HG03139 (cell line): ENCODE data around the gene AOC2.
"Not testable (repeated sequence)": the region's sequence is repeated elsewhere in the genome, so short reads cannot be mapped to it uniquely, and the experiment has no call there.

Experiments
- ATAC-seq: cut with Tn5 transposase; IDR thresholded peaks from one replicate; pipeline ENCODE4 v1.9.1; 2021; ENCODE audit not compliant: unreplicated experiment

AOC2 gene

DNA sequence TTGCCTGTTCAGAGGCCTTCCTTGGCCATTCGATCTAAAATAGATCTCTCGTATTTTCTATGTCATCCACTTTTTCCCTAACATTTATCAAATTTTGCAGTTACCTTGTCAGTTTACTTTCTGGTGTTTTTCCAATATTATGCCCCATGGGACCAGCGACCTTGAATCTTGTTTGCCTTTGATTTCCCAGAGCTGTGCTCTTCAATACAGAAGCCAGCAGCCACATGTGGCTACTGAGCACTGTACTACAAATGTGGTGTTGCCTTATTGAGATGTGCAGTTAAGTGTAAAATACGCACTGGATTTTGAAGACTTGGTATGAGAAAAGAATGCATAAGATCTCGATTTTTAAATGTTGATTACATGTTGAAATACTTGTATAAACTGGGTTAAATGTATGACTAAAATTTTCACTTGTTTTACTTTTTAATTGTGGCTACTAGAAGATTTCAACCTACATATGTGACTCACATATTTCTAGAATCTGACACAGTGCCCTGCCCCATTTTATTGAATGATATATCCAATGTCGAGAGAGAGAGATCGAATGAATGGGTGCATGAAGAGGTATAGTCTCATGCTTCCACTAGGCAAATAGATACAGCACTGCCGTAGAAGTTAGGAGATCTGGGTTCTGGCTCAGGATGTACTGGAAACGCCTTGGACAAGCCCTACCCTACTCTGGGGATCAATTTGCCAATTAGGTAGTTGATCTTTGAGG, 12.0 kb upstream of the AOC2 start:
- ATAC-seq: peak; percentile 6

DNA sequence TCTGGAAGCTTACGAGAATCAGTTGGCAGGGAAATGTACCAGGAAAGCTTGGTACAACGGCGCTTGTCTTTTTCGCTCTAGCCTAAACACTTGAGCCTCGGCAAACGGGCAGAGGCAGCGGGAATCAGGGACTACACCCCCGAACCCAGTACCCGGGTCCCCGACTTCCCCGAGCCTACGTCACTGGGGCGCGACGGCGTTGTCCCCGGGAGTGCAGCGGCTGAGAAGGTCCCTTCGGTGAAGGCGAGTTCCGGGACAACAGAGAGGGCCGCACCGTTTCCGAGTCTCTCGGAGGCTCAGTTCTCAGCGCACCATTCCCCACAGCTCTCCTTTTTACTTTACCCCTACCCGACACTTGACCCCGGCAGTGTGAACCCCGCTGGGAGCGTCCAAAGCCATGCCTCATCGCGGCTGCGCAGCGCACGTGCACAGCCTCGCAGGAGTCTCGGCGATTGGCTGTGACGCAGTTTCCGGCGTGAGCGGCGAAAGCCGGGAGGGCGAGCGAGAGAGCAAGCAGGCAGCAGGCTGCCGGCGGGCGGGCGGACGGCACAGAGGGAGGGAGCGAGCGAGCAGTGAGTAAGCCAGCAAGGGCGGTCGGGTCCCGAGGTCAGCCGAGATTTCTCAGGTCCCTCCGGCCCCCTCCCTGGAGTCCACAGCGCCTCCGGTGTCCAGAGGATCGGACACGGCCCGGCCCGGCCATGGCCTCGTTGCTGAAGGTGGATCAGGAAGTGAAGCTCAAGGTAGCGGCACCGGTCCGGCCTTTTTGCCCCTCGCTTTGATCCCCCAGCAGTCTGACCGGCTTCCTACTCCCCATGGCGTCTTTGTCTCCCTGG, 11.2 kb upstream of the AOC2 start, which contains the start of gene PSME3:
PSME3 (plus strand) TSS at position 464 of the 833 bp plus-strand sequence; CDS start at position 699, 235 bp downstream.
- peak; percentile 73 for ATAC-seq

DNA sequence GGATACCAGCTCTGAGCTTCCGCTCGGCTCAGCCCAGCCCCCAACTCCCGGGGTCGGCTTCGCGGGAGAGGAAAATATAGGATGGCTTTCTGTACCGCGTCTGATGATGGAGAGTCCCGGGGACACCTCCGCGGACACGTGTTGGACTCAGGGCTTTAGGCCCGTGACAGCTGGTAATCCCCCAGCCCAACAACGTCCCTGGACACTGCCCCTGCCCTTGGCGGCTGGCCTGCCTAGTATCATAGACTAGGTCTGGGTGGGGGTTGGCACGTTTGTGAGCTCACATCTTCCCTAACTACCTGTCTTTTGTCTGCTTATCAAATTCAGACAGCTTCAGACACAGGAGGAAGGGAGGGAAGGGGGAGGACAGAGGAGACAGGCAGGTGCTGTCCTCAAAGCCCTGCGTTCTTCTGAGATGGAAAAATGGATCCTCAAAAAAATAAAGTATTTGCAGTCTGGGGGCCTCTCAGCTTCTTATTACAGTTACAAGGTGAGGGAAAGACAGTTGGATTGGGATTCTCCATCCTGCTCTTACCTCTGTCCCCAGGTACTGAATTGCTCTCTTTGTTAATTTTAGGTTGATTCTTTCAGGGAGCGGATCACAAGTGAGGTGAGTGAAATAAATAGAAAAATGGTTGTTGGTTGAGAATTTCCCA, 10.5 kb upstream of the AOC2 start:
- peak; percentile 17 for ATAC-seq

DNA sequence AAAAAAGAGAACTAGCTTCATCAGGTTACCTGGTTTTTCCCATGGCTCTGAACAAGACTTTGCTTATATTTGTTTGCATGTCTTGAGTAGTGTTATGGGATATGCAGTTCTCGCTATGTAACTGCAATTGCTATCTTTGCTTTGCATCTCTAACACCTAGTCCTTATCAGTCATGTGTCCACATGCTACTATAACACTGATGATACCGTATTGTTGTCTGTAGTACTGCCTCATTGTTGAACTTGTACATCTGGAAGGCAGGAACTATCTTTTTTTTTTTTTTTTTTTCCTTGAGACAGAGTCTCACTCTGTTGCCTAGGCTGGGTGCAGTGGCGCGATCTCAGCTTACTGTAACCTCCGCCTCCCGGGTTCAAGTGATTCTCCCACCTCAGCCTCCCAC, 8.6 kb upstream of the AOC2 start:
- no peak for ATAC-seq

DNA sequence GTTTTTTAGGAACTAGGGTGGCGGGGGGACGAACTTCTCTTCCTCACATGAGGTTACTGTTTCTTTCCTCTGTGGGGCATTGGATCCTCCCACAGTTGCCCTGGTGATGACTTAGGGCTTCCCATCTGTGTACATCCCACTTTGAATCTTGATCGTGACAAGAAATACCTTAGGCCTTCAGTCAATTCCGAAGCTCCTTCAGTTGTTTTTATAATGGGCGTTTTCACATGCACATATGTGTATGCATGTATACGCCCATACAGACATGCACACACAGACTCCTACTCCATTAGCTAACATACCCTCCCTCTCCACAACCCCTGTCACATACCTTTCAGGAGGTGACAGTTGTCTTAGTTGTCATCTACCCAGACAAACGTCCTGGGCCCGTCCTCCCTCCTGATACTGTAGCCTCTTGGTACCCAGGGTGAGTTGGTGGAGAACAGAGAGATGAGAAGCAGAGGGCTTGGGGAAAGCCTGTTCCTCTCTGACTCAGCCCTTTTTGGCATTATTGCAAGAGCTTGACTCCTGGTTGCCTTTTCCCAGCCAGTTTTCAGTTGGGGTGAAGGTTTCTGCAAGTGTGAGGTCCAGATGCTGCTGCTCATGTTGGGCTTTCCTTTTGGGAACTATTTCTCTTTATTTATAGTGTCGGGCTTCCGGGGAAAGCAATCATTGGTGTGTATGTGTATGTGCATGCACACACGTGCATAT, 2.2 kb upstream of the AOC2 start:
- ATAC-seq: no peak

DNA sequence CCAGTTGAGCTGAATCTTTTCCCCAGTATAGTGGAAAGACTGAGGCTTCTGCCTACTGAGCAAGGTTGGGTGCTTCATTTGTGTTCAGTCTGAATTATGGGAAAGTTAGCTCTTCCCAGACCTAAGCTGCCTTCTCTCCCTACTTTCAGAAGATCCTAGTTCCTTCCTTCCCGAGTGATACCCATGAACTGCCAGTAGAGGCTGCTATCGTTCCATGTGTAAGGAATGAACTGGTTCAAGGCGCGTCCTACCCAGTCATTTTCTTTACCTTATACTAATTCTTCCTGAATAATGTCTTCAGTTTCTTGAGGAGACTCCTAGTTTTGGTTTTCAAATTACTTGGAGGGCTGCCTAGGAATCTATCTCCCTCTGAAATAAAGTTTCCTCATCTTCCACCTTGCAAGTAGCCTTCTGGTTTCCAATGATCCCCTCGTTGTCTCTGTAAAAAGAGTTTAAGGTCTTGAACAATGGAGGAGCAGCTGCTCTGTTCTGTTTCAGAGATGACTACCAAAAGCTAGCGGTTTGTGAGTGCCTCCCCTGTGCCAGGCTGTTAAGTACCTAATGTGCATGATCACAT, 934 bp upstream of the AOC2 start:
- no peak for ATAC-seq

DNA sequence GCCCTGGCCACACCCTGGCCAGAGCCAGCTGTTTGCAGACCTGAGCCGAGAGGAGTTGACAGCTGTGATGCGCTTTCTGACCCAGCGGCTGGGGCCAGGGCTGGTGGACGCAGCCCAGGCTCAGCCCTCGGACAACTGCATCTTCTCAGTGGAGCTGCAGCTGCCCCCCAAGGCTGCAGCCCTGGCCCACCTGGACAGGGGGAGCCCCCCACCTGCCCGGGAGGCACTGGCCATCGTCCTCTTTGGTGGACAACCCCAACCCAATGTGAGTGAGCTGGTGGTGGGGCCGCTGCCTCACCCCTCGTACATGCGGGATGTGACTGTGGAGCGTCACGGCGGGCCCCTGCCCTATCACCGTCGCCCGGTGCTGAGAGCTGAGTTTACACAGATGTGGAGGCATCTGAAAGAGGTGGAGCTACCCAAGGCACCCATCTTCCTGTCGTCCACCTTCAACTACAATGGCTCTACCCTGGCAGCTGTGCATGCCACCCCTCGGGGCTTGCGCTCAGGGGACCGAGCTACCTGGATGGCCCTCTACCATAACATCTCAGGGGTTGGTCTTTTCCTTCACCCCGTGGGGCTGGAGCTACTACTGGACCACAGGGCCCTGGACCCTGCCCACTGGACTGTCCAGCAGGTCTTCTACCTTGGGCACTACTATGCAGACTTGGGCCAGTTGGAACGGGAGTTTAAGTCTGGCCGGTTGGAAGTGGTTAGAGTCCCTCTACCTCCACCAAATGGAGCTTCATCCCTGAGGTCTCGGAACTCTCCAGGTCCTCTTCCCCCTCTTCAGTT, 578 bp downstream of the AOC2 start:
- ATAC-seq: no peak

DNA sequence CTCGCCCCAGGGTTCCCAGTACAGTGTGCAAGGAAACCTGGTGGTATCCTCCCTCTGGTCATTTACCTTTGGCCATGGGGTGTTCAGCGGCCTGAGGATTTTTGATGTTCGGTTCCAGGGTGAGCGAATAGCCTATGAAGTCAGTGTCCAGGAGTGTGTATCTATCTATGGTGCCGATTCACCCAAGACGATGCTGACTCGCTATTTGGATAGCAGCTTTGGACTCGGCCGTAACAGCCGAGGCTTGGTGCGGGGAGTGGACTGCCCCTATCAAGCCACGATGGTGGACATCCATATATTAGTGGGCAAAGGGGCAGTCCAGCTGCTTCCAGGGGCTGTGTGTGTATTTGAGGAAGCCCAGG, 1.2 kb downstream of the AOC2 start:
- no peak for ATAC-seq

DNA sequence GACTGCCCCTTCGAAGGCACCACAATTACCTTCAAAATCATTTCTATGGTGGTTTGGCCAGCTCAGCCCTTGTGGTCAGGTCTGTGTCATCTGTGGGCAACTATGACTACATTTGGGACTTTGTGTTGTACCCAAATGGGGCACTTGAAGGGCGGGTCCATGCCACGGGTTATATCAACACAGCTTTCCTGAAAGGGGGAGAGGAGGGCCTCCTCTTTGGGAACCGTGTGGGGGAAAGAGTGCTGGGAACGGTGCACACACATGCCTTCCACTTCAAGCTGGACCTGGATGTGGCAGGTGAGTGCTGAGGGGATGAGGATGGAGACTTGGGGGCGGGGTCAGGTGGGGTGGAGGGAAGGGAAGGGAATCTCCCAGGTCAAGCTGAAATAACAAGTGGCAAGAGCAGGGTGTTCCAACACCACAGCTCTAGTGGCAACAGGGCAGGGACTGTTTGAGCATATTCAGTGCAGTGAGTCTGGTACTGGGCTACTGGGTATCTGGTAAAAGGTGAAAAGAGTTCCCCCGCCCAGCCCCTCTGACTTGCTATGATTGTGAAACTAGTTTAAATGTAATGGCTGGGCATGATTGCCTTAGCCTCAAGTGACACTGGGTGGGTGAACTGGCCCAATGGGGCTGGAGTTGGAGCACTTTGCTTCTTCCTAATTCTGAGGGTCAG, 1.7 kb downstream of the AOC2 start:
- no peak for ATAC-seq

DNA sequence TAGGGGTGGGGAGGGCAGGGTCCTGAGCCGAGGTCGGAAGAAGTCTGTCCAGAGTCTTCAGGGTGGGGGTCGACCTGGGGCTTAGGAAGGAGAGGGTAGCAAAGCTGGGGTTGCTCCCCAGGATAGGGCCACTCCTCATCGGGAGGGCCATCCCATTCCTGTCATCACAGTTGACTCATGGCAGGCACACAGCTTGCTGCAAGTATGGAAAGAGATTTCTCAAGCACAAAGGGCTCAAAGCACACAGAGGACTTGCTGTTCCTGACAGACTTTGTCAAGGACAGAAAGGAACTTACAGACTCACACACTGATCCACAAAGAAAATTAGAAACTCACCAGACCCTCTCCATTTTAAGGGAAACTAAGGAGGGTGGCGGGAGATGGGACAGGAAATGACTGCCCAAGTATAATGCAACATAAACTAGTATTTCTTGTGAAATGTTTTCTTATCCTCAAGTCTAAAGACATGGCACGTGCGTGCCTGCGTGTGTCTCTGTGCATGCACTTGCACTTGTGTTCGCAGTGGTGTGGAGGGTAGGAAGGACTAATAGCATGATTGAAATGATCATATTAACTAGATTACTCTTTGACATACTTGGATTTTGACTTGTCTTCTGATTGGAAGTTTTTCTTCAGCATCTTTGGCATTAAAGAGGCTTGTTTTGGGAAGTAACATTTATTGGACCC, 2.4 kb downstream of the AOC2 start:
- ATAC-seq: no peak

DNA sequence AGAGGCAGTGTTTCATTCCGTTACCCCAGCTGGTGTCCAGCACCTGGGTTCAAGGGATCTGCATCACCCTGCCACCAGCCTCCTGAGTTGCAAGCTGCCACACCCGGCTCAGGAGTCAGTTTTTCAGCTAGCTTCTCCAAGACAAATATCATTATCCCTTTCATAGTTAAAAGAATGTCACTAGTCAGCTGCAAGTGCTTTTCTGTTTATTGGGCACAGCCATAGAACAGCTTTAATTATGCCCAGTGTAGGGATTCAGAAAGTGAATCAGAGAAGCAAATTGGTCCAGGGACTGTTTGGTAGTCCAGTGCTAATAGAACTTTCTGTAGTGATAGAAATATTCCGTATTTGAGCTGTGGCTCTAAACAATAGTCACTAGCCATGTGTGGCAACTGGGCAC, 3.7 kb downstream of the AOC2 start:
- no peak for ATAC-seq

DNA sequence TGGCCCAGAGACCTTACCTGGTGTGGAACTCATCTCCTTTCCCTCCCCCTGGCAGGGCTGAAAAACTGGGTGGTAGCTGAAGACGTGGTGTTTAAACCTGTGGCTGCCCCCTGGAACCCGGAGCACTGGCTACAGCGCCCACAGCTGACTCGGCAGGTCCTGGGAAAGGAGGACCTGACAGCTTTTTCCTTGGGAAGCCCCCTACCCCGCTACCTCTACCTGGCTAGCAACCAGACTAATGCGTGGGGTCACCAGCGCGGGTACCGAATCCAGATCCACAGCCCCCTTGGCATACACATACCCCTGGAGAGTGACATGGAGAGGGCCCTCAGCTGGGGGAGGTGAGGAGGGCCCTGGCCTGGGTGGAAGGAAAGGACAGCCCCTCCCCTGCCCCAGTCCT, 4.7 kb downstream of the AOC2 start:
- ATAC-seq: no peak

DNA sequence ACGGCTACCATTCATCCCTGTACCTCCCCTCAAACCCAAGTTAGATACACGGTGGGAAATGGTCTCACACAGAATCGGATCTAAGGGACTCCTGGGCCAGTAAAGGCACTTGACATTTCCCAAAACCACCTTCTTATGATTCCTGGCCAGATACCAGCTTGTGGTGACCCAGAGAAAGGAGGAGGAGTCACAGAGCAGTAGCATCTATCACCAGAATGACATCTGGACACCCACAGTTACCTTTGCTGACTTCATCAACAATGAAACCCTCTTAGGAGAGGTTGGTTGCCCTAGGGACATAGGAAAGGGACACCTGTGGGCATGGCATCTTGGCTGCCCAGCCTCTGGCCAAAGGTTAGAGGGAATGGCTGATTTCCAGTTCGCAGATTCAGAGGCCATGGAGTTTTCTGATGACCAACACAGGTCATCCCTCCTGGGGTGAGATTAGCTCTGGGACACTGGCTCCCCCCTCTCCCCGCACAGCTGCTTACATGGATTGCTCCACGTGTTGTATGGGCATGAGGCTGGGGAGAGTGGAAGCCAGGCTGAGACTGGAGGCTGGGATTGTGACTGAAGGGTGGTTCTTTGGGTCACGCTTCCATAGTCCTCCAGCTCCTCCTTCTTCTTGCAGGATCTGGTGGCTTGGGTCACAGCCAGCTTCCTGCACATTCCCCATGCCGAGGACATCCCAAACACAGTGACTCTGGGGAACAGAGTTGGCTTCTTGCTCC, 5.2 kb downstream of the AOC2 start:
- ATAC-seq: no peak

DNA sequence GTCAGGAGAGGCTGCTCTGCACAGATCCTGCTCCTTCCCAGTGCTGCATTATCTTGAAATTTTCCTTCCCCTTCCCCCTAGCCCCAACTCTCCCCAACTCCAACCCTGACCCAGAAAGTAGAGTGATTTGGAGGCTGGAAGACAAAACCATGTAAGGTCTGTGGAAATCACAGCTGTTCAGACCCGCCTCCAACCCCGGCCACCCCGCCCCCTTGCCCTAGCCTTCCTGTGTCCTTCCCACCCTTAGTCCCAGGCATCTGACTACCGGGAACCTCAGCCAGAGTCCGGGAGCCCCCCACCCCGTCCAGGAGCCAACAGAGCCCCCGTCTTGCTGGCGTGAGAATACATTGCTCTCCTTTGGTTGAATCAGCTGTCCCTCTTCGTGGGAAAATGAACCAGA, 6.6 kb downstream of the AOC2 start, which contains the start of gene AOC3:
AOC3 (plus strand) TSS at position 246 of the 400 bp plus-strand sequence; CDS start at position 391, 145 bp downstream.
- no peak for ATAC-seq

DNA sequence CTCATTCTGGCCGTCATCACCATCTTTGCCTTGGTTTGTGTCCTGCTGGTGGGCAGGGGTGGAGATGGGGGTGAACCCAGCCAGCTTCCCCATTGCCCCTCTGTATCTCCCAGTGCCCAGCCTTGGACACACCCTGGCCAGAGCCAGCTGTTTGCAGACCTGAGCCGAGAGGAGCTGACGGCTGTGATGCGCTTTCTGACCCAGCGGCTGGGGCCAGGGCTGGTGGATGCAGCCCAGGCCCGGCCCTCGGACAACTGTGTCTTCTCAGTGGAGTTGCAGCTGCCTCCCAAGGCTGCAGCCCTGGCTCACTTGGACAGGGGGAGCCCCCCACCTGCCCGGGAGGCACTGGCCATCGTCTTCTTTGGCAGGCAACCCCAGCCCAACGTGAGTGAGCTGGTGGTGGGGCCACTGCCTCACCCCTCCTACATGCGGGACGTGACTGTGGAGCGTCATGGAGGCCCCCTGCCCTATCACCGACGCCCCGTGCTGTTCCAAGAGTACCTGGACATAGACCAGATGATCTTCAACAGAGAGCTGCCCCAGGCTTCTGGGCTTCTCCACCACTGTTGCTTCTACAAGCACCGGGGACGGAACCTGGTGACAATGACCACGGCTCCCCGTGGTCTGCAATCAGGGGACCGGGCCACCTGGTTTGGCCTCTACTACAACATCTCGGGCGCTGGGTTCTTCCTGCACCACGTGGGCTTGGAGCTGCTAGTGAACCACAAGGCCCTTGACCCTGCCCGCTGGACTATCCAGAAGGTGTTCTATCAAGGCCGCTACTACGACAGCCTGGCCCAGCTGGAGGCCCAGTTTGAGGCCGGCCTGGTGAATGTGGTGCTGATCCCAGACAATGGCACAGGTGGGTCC, 7.2 kb downstream of the AOC2 start:
- not testable (repeated sequence) for ATAC-seq

DNA sequence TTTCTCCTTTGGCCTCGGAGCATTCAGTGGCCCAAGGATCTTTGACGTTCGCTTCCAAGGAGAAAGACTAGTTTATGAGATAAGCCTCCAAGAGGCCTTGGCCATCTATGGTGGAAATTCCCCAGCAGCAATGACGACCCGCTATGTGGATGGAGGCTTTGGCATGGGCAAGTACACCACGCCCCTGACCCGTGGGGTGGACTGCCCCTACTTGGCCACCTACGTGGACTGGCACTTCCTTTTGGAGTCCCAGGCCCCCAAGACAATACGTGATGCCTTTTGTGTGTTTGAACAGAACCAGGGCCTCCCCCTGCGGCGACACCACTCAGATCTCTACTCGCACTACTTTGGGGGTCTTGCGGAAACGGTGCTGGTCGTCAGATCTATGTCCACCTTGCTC, 8.0 kb downstream of the AOC2 start:
- ATAC-seq: no peak

DNA sequence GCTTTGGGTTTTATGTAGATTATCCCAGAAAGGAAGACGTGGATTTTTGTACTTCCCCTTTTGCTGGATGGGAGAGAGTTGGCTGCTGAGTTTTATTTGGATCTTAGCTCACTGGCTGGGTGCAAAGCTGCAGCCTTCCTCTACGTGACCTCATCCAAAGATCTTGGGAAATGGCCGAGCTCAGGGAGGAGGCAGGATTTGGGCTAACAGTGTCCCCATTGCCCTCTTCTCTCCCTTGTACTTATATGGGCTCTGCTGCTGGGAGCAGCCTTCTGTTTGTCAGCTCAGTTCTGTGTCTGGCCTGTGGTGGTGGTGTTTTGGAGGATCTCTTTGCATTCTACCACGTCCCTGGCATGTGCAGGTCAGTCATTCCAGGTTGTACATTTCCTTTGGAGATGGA, 8.6 kb downstream of the AOC2 start:
- no peak for ATAC-seq
